Mesenchymal stem cell (in vitro differentiated cells and primary cell): Measurements from ENCODE around the gene TNFRSF14.
A peak's percentile ranks its signal among the peaks of the same experiment; 100 is the strongest.

ENCODE experiments used
- DNase-seq: peaks from one replicate; pipeline ENCODE4 v3.0.0-alpha.2; 2013
- H2AFZ ChIP-seq: one replicate; pipeline ENCODE4 v1.6.1; 2013; ENCODE audit warnings: low read depth, mild to moderate bottlenecking, control low read depth, inconsistent platforms, low read length, moderate library complexity
- H2AK5ac ChIP-seq: 2 replicates; pipeline ENCODE4 v1.6.1; 2013; ENCODE audit warnings: low read length, moderate library complexity, mild to moderate bottlenecking, inconsistent platforms; ENCODE audit not compliant: severe bottlenecking
- H2BK120ac ChIP-seq: one replicate; pipeline ENCODE4 v1.6.1; 2013; ENCODE audit warnings: low read depth, mild to moderate bottlenecking, inconsistent platforms, low read length, moderate library complexity
- H2BK12ac ChIP-seq, 2 experiments: one replicate each; pipeline ENCODE4 v1.6.1; 2013; ENCODE audit warnings: inconsistent platforms in 2 of 2, low read length in 2 of 2, mild to moderate bottlenecking in 2 of 2, moderate library complexity in 2 of 2, control low read depth in 1 of 2
- H2BK15ac ChIP-seq: one replicate; pipeline ENCODE4 v1.6.1; 2013; ENCODE audit warnings: mild to moderate bottlenecking, low read depth, inconsistent platforms; ENCODE audit not compliant: poor library complexity, severe bottlenecking
- H2BK5ac ChIP-seq: 2 replicates; pipeline ENCODE4 v1.6.1; 2013; ENCODE audit warnings: low read depth, mild to moderate bottlenecking, low read length, control low read depth, inconsistent platforms; ENCODE audit not compliant: poor library complexity, severe bottlenecking
- H3K14ac ChIP-seq, 2 experiments: one replicate each; pipeline ENCODE4 v1.6.1; 2013; ENCODE audit warnings: inconsistent platforms in 2 of 2, low read length in 2 of 2, control low read depth in 1 of 2, mild to moderate bottlenecking in 1 of 2, moderate library complexity in 1 of 2
- H3K18ac ChIP-seq, 2 experiments: one replicate each; pipeline ENCODE4 v1.6.1; 2013; ENCODE audit warnings: inconsistent platforms in 2 of 2, low read length in 2 of 2, control low read depth in 1 of 2, low read depth in 1 of 2, mild to moderate bottlenecking in 1 of 2
- H3K23ac ChIP-seq, 2 experiments: one replicate each; pipeline ENCODE4 v1.6.1; 2013; ENCODE audit warnings: inconsistent platforms in 2 of 2, low read length in 2 of 2, mild to moderate bottlenecking in 2 of 2, moderate library complexity in 2 of 2, control low read depth in 1 of 2
- H3K27ac ChIP-seq: 2 replicates; pipeline ENCODE4 v1.5.1; 2013; ENCODE audit warnings: mild to moderate bottlenecking, moderate library complexity, low read length, control low read depth, inconsistent platforms; ENCODE audit not compliant: poor library complexity, severe bottlenecking
- H3K27me3 ChIP-seq, 2 experiments: 2 replicates each; pipeline versions ENCODE4 v1.6.1 to v1.7.0; 2013; ENCODE audit warnings: low read length in 2 of 2, mild to moderate bottlenecking in 2 of 2, moderate library complexity in 2 of 2, control low read depth in 1 of 2, inconsistent platforms in 1 of 2; ENCODE audit not compliant: control insufficient read depth in 1 of 2, insufficient read depth in 1 of 2
- H3K36me3 ChIP-seq, 2 experiments: 2 replicates each; pipeline versions ENCODE4 v1.6.1 to v1.7.0; 2013; ENCODE audit warnings: low read length in 2 of 2, control low read depth in 1 of 2, inconsistent platforms in 1 of 2, low read depth in 1 of 2, mild to moderate bottlenecking in 1 of 2; ENCODE audit not compliant: insufficient read depth in 2 of 2, control insufficient read depth in 1 of 2
- H3K4ac ChIP-seq, 2 experiments: one replicate each; pipeline ENCODE4 v1.6.1; 2013; ENCODE audit warnings: inconsistent platforms in 2 of 2, low read length in 2 of 2, mild to moderate bottlenecking in 2 of 2, moderate library complexity in 2 of 2, control low read depth in 1 of 2, low read depth in 1 of 2
- H3K4me1 ChIP-seq: 2 replicates; pipeline ENCODE4 v1.6.1; 2013; ENCODE audit warnings: low read depth, low read length, control low read depth; ENCODE audit not compliant: control insufficient read depth, insufficient read depth
- H3K4me2 ChIP-seq: 2 replicates; pipeline ENCODE4 v1.6.1; 2013; ENCODE audit warnings: low read length, mild to moderate bottlenecking, inconsistent platforms; ENCODE audit not compliant: poor library complexity, severe bottlenecking
- H3K4me3 ChIP-seq, 2 experiments: 2 replicates each; pipeline versions ENCODE4 v1.5.1 to v1.7.0; 2013; ENCODE audit warnings: low read length in 2 of 2, mild to moderate bottlenecking in 2 of 2, control low read depth in 1 of 2, low read depth in 1 of 2; ENCODE audit not compliant: insufficient read depth in 1 of 2
- H3K79me1 ChIP-seq: replicated peaks from 2 replicates; pipeline ENCODE4 v1.6.1; 2013; ENCODE audit warnings: mild to moderate bottlenecking, control low read depth, low read length, inconsistent platforms; ENCODE audit not compliant: poor library complexity, severe bottlenecking
- H3K9ac ChIP-seq: 2 replicates; pipeline ENCODE4 v1.7.0; 2013; ENCODE audit warnings: mild to moderate bottlenecking, low read length, moderate library complexity
- H3K9me3 ChIP-seq: 2 replicates; pipeline ENCODE4 v1.7.0; 2013; ENCODE audit warnings: mild to moderate bottlenecking, low read length; ENCODE audit not compliant: control insufficient read depth
- H4K8ac ChIP-seq: one replicate; pipeline ENCODE4 v1.6.1; 2013; ENCODE audit warnings: inconsistent platforms, mild to moderate bottlenecking, low read length, moderate library complexity
- H4K91ac ChIP-seq: one replicate; pipeline ENCODE4 v1.6.1; 2013; ENCODE audit warnings: mild to moderate bottlenecking, low read length, inconsistent platforms
- WGBS: methylation state at CpG from one replicate; pipeline ENCODE4 v1.1.7; 2013; ENCODE audit warnings: mixed read lengths; 5-methylcytosine and 5-hydroxymethylcytosine counted together

TNFRSF14 gene

GRCh38 chr1:2559509-2560298 lies 3.5 kb downstream of the TNFRSF14 start:
- Histone ChIP-seq H4K8ac (no peak overlapping the region), H3K23ac (no peak overlapping the region), H3K18ac (no peak overlapping the region), H3K27ac (no peak overlapping the region), H3K36me3 (peaks cover 42 to 52% of the 10 kb centered on the region in 2 experiments), H3K27me3 (no peaks in the 10 kb centered on the region), H3K79me1 (peaks cover 14% of the 10 kb centered on the region), H2BK5ac (no peak overlapping the region), H2AFZ (no peak overlapping the region), H4K91ac (no peak overlapping the region), H2BK15ac (no peak overlapping the region), H3K4me2 (no peak overlapping the region), H2BK120ac (no peak overlapping the region), H2BK12ac (no peak overlapping the region), H3K9me3 (no peaks in the 10 kb centered on the region), H2AK5ac (no peak overlapping the region), H3K4me1 (peaks cover 35% of the 10 kb centered on the region), H3K9ac (no peak overlapping the region), H3K14ac (no peak overlapping the region), H3K4ac (no peak overlapping the region), H3K4me3 (no peak overlapping the region)
- DNase-seq = no peak
- 83% methylated on average over 32 of the region's 35 CpGs for WGBS

GRCh38 chr1:2560299-2561073 lies 4.3 kb downstream of the TNFRSF14 start:
- H3K9ac ChIP-seq = no peak overlapping the region
- H2BK15ac ChIP-seq = peak overlapping the region; percentile 31
- H3K23ac ChIP-seq = no peak overlapping the region
- no peak overlapping the region for H4K91ac ChIP-seq
- H3K36me3 ChIP-seq = peaks cover 42 to 52% of the 10 kb centered on the region in 2 experiments
- no peak overlapping the region for H3K4me2 ChIP-seq
- WGBS = 79% methylated on average over 15 of the region's 15 CpGs
- no peak overlapping the region for H2BK120ac ChIP-seq
- H3K4ac ChIP-seq = no peak overlapping the region
- H3K79me1 ChIP-seq = peaks cover 14% of the 10 kb centered on the region
- H3K18ac ChIP-seq = no peak overlapping the region
- H2BK5ac ChIP-seq = no peak overlapping the region
- peaks cover 0 to 4% of the 10 kb centered on the region in 2 experiments for H3K27me3 ChIP-seq
- H3K27ac ChIP-seq = no peak overlapping the region
- no peak overlapping the region for H4K8ac ChIP-seq
- H2BK12ac ChIP-seq = no peak overlapping the region
- no peak overlapping the region for H2AFZ ChIP-seq
- no peak overlapping the region for H3K14ac ChIP-seq
- no peak for DNase-seq
- peaks cover 27% of the 10 kb centered on the region for H3K4me1 ChIP-seq
- no peaks in the 10 kb centered on the region for H3K9me3 ChIP-seq
- no peak overlapping the region for H2AK5ac ChIP-seq
- H3K4me3 ChIP-seq = no peak overlapping the region

GRCh38 chr1:2561446-2561845 lies 5.3 kb downstream of the TNFRSF14 start:
- Histone ChIP-seq H4K91ac (no peak overlapping the region), H3K18ac (no peak overlapping the region), H3K27ac (no peak overlapping the region), H3K23ac (no peak overlapping the region), H2BK15ac (no peak overlapping the region), H3K4ac (no peak overlapping the region), H3K36me3 (peaks cover 42 to 52% of the 10 kb centered on the region in 2 experiments), H3K79me1 (peaks cover 14% of the 10 kb centered on the region), H3K4me2 (no peak overlapping the region), H2AFZ (no peak overlapping the region), H4K8ac (no peak overlapping the region), H2BK5ac (no peak overlapping the region), H3K14ac (no peak overlapping the region), H2BK12ac (no peak overlapping the region), H2BK120ac (no peak overlapping the region), H3K9me3 (no peaks in the 10 kb centered on the region), H2AK5ac (no peak overlapping the region), H3K4me1 (peaks cover 23% of the 10 kb centered on the region), H3K4me3 (no peak overlapping the region), H3K27me3 (peaks cover 0 to 13% of the 10 kb centered on the region in 2 experiments), H3K9ac (no peak overlapping the region)
- WGBS = 83% methylated on average over 11 of the region's 11 CpGs
- DNase-seq = no peak
